ENCODE measurements around the gene CAMKMT. TPM values are rescaled to one million over a fixed set of nuclear protein-coding genes. Genes with fewer than 3 reads are reported as not detected.

Gene CAMKMT
- total and polyA plus RNA-seq, 2 donors (not counting 1 experiment from before 2014, with no cell fraction given) = 6.2 to 23.3 TPM

DNA sequence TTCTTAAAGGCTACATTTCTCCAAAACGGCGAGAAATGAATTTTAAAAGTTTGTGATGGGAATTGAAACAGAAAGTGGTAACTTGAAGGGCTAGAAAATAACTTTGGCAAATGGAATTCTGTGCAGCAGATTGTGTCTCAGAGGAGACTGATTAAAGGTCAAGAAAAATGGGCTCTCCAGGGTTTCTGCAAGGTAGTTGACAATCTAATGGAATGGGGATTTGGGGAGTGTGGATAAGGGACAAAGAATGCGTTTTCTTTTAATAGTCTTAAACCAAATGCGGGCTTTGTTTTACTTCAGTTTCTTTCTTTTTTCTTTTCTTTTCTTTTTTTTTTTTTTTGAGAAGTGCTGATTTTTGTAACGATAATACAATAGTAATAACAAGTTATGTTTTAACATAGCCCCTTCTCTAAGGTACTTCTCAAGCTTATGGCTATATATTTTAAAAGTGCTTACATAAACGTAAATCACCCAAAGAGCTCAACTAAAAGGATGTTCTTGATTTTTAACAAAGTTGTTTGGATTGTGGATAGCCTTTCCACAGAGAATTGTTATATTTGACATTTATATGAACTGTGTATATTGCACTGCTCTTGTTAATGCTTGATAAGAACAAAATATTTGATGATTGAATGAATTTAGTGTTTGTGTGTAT, 36.6 kb downstream of the CAMKMT start:
- ChIA-PET POLR2A (no interaction called here), CTCF (interaction anchor here (0.7 to 13.1 kb wide), 2 partner anchors 10 to 556 kb away, joined by 3 to 216 read pairs; no protein-coding TSS in a partner anchor)
- no peak overlapping the region for H3K4me3 Mint-ChIP-seq
- no peaks in the 10 kb centered on the region for H3K4me1 Mint-ChIP-seq
- Histone ChIP-seq H3K9me3 (ENCODE audit: control extremely low read depth in 1 of 3, control insufficient read depth in 2 of 3, insufficient read depth in 1 of 3, low read length in 2 of 3) (no peaks in the 10 kb centered on the region), H3K36me3 (replicated peaks in 1 of 2; ENCODE audit: control extremely low read depth in 1 of 2, control insufficient read depth in 1 of 2, extremely low read depth in 1 of 2, insufficient read depth in 2 of 2, low read length in 1 of 2) (no peaks in the 10 kb centered on the region), H4K20me1 (ENCODE audit: control insufficient read depth, insufficient read depth, low read length, poor library complexity, severe bottlenecking) (no peaks in the 10 kb centered on the region), H3K4me3 (ENCODE audit: control extremely low read depth in 1 of 5, extremely low read depth in 1 of 5, insufficient read depth in 1 of 5, low read depth in 2 of 5, low read length in 4 of 5) (no peak overlapping the region), H2AFZ (ENCODE audit: insufficient read depth, low read depth, low read length, poor library complexity, severe bottlenecking) (no peak overlapping the region), H3K27ac (ENCODE audit: low read length in 2 of 2) (no peak overlapping the region), H3K9ac (ENCODE audit: low read length) (no peak overlapping the region), H3K4me2 (replicated peaks; ENCODE audit: low read depth, low read length, poor library complexity, severe bottlenecking) (no peak overlapping the region), H3K27me3 (replicated peaks in 1 of 4; ENCODE audit: control extremely low read depth in 1 of 4, control insufficient read depth in 3 of 4, insufficient read depth in 4 of 4, low read length in 3 of 4) (no peaks in the 10 kb centered on the region), H3K4me1 (ENCODE audit: control insufficient read depth in 2 of 2, insufficient read depth in 2 of 2, low read length in 2 of 2) (no peaks in the 10 kb centered on the region), H3K79me2 (ENCODE audit: control insufficient read depth, insufficient read depth, low read length) (no peaks in the 10 kb centered on the region)
- WGBS (ENCODE audit: insufficient coverage) = no CpG with 5 or more reads among the region's 6 CpGs
- ATAC-seq (ENCODE audit: low read depth) (no peak), DNase-seq (no peak)
- no peaks in the 10 kb centered on the region for H3K27me3 Mint-ChIP-seq
- TF ChIP-seq, protein P1, sequence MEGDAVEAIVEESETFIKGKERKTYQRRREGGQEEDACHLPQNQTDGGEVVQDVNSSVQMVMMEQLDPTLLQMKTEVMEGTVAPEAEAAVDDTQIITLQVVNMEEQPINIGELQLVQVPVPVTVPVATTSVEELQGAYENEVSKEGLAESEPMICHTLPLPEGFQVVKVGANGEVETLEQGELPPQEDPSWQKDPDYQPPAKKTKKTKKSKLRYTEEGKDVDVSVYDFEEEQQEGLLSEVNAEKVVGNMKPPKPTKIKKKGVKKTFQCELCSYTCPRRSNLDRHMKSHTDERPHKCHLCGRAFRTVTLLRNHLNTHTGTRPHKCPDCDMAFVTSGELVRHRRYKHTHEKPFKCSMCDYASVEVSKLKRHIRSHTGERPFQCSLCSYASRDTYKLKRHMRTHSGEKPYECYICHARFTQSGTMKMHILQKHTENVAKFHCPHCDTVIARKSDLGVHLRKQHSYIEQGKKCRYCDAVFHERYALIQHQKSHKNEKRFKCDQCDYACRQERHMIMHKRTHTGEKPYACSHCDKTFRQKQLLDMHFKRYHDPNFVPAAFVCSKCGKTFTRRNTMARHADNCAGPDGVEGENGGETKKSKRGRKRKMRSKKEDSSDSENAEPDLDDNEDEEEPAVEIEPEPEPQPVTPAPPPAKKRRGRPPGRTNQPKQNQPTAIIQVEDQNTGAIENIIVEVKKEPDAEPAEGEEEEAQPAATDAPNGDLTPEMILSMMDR (IDR thresholded peaks at IDR 0.05) = no peak
- TF ChIP-seq EZH2 (IDR thresholded peaks at IDR 0.05; ENCODE audit: borderline replicate concordance, insufficient read depth, low read depth, low read length, poor library complexity, severe bottlenecking) = no peak
- H3K27ac Mint-ChIP-seq = no peak overlapping the region
- no peaks in the 10 kb centered on the region for H3K9me3 Mint-ChIP-seq (ENCODE audit: insufficient read depth)
- intact Hi-C loops (cut with micrococcal nuclease) = no loop called here

DNA sequence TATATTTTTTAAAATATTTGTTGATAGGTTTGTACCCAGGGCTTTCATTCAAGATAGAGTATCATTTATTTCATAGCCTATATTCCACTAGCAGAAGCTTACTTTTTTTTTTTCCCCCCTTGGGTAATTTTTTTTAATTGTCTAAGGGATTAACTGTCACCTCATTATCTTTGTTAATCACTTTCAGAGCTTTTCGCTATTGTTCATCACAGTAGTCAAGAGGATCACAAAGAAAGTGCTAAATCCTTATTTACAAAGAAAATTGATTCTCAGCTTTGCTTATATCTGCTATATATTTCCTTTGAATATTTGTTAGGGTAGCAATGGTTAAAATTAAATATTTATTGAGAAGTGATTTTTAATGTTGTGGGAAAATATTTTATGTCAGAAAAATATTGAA, 59.0 kb downstream of the CAMKMT start:
- no peak overlapping the region for H2AFZ ChIP-seq (ENCODE audit: insufficient read depth, low read depth, low read length, poor library complexity, severe bottlenecking)
- H3K9me3 Mint-ChIP-seq (ENCODE audit: insufficient read depth) = no peaks in the 10 kb centered on the region
- ATAC-seq (ENCODE audit: low read depth) (no peak), DNase-seq (no peak)
- H3K27ac Mint-ChIP-seq = no peak overlapping the region
- H3K9ac ChIP-seq (ENCODE audit: low read length) = no peak overlapping the region
- CTCF ChIA-PET = no interaction called here
- H3K27ac ChIP-seq (ENCODE audit: low read length in 2 of 2) = no peak overlapping the region
- no peak overlapping the region for H3K4me3 Mint-ChIP-seq
- H4K20me1 ChIP-seq (ENCODE audit: control insufficient read depth, insufficient read depth, low read length, poor library complexity, severe bottlenecking) = no peaks in the 10 kb centered on the region
- H3K4me1 ChIP-seq (ENCODE audit: control insufficient read depth in 2 of 2, insufficient read depth in 2 of 2, low read length in 2 of 2) = no peaks in the 10 kb centered on the region
- no peaks in the 10 kb centered on the region for H3K4me1 Mint-ChIP-seq
- no peaks in the 10 kb centered on the region for H3K27me3 Mint-ChIP-seq
- no peaks in the 10 kb centered on the region for H3K36me3 ChIP-seq (replicated peaks in 1 of 2; ENCODE audit: control extremely low read depth in 1 of 2, control insufficient read depth in 1 of 2, extremely low read depth in 1 of 2, insufficient read depth in 2 of 2, low read length in 1 of 2)
- POLR2A ChIA-PET = no interaction called here
- H3K79me2 ChIP-seq (ENCODE audit: control insufficient read depth, insufficient read depth, low read length) = no peaks in the 10 kb centered on the region
- WGBS (ENCODE audit: insufficient coverage) = no CpG with 5 or more reads among the region's 1 CpG
- TF ChIP-seq, protein P1 (IDR thresholded peaks at IDR 0.05) = no peak
- TF ChIP-seq EZH2 (IDR thresholded peaks at IDR 0.05; ENCODE audit: borderline replicate concordance, insufficient read depth, low read depth, low read length, poor library complexity, severe bottlenecking) = no peak
- no peaks in the 10 kb centered on the region for H3K9me3 ChIP-seq (ENCODE audit: control extremely low read depth in 1 of 3, control insufficient read depth in 2 of 3, insufficient read depth in 1 of 3, low read length in 2 of 3)
- no peak overlapping the region for H3K4me2 ChIP-seq (replicated peaks; ENCODE audit: low read depth, low read length, poor library complexity, severe bottlenecking)
- H3K27me3 ChIP-seq (replicated peaks in 1 of 4; ENCODE audit: control extremely low read depth in 1 of 4, control insufficient read depth in 3 of 4, insufficient read depth in 4 of 4, low read length in 3 of 4) = no peaks in the 10 kb centered on the region
- no peak overlapping the region for H3K4me3 ChIP-seq (ENCODE audit: control extremely low read depth in 1 of 5, extremely low read depth in 1 of 5, insufficient read depth in 1 of 5, low read depth in 2 of 5, low read length in 4 of 5)
- intact Hi-C loops (cut with micrococcal nuclease) = no loop called here

Data from B cell (primary cell).